HCT116 (cell line): ENCODE measurements around the gene TAL2. TPM values are rescaled to one million over a fixed set of nuclear protein-coding genes. Genes with fewer than 3 reads are reported as not detected.

Experiments used
- ATAC-seq: fragments of 200-7000 bp; cut with Tn5 transposase; 2 replicates; pipeline ENCODE4 v1.9.1; 2020; ENCODE audit warnings: mild to moderate bottlenecking, moderate library complexity
- BruUV-seq: library from RNA; stranded (reverse); fragments of 400-500 nt; replicated peaks from 2 replicates; lab custom pipeline; 2021; lab: Mats Ljungman, UMichigan
- CTCF ChIA-PET: fragments of 300-600 bp; sonication (Branson Sonifier 250); formaldehyde crosslinking; loops from one replicate; lab custom pipeline; 2021; ENCODE audit warnings: antibody characterized with exemption; lab: Charles Lee
- POLR2A ChIA-PET: fragments of 300-600, 350-600 bp; sonication (Branson Sonifier 250); formaldehyde crosslinking; loops from one replicate; lab custom pipeline; 2021; ENCODE audit warnings: antibody characterized with exemption; lab: Charles Lee
- RAD21 ChIA-PET, 2 experiments: fragments of 300-600 bp; sonication (Branson Sonifier 250); formaldehyde crosslinking; loops; one replicate each; lab custom pipeline; 2023; ENCODE audit warnings: low total read pairs in 2 of 2; ENCODE audit not compliant: uncharacterized antibody in 2 of 2, unreplicated experiment in 2 of 2, low non-redundant PET in 1 of 2; lab: Charles Lee
- DNase-seq: peaks from one replicate; pipeline ENCODE4 v3.0.0-alpha.2; 2010; ENCODE audit warnings: low read depth, low spot score
- H2AFZ ChIP-seq: fragments of 200-600 bp; shearing (Covaris generic), sonication (generic); 2 replicates; pipeline ENCODE4 v1.6.1; 2017; ENCODE audit warnings: low read depth, mixed run types, mixed read lengths, antibody characterized with exemption, low read length; ENCODE audit not compliant: poor library complexity, severe bottlenecking
- H3K27ac ChIP-seq: 2 replicates; pipeline ENCODE4 v1.5.1; 2012; ENCODE audit warnings: low read depth, low read length
- H3K27me3 ChIP-seq: fragments of 200-600 bp; sonication (generic); 2 replicates; pipeline ENCODE4 v1.6.1; 2016; ENCODE audit warnings: mixed run types, low read length, mixed read lengths; ENCODE audit not compliant: insufficient read depth
- H3K36me3 ChIP-seq, 2 experiments: fragments of 200-500 bp in 1 of 2; fragments of 200-600 bp in 1 of 2; sonication (Bioruptor generic) in 1 of 2; sonication (generic) in 1 of 2; 2 replicates each; pipeline versions ENCODE4 v1.5.1 to v1.6.1; 2014 to 2016; ENCODE audit warnings: low read length in 2 of 2, inconsistent platforms in 1 of 2, mixed read lengths in 1 of 2, mixed run types in 1 of 2; ENCODE audit not compliant: insufficient read depth in 2 of 2, control insufficient read depth in 1 of 2
- H3K4me1 ChIP-seq, 2 experiments: fragments of 200-600 bp in 1 of 2; sonication (generic) in 1 of 2; 2 replicates each; pipeline versions ENCODE4 v1.5.1 to v1.6.1; 2012 to 2017; ENCODE audit warnings: low read length in 2 of 2, inconsistent platforms in 1 of 2, mild to moderate bottlenecking in 1 of 2, mixed read lengths in 1 of 2, mixed run types in 1 of 2, moderate library complexity in 1 of 2; ENCODE audit not compliant: insufficient read depth in 2 of 2, control insufficient read depth in 1 of 2
- H3K4me2 ChIP-seq: fragments of 200-600 bp; sonication (generic); 2 replicates; pipeline ENCODE4 v1.6.1; 2017; ENCODE audit warnings: mixed run types, low read length, mixed read lengths
- H3K4me3 ChIP-seq, 2 experiments: fragments of 200-600 bp in 1 of 2; sonication (generic) in 1 of 2; replicated peaks in 1 of 2; 2 replicates each; pipeline ENCODE4 v1.5.1; 2011 to 2016; ENCODE audit warnings: low read length in 2 of 2, control low read depth in 1 of 2, low read depth in 1 of 2, mild to moderate bottlenecking in 1 of 2, mixed read lengths in 1 of 2, mixed run types in 1 of 2
- H3K79me2 ChIP-seq: fragments of 200-600 bp; sonication (generic); 2 replicates; pipeline ENCODE4 v1.6.1; 2017; ENCODE audit warnings: mild to moderate bottlenecking, mixed run types, low read length, moderate library complexity, mixed read lengths; ENCODE audit not compliant: insufficient read depth
- H3K9ac ChIP-seq: fragments of 200-600 bp; sonication (generic); 2 replicates; pipeline ENCODE4 v1.6.1; 2016; ENCODE audit warnings: low read length, mixed read lengths
- H3K9me2 ChIP-seq: fragments of 200-600 bp; sonication (generic), shearing (Covaris generic); 2 replicates; pipeline ENCODE4 v1.6.1; 2017; ENCODE audit warnings: mixed run types, mild to moderate bottlenecking, moderate library complexity; ENCODE audit not compliant: insufficient read depth
- H3K9me3 ChIP-seq, 2 experiments: fragments of 200-500 bp in 1 of 2; fragments of 200-600 bp in 1 of 2; sonication (Bioruptor generic) in 1 of 2; sonication (generic) in 1 of 2; 2 replicates each; pipeline ENCODE4 v1.6.1; 2014 to 2017; ENCODE audit warnings: low read length in 2 of 2, mixed read lengths in 2 of 2, inconsistent platforms in 1 of 2, low read depth in 1 of 2, mild to moderate bottlenecking in 1 of 2, mixed run types in 1 of 2, moderate library complexity in 1 of 2; ENCODE audit not compliant: control insufficient read depth in 1 of 2, insufficient read depth in 1 of 2
- H4K20me1 ChIP-seq: fragments of 200-600 bp; sonication (generic), shearing (Covaris generic); 2 replicates; pipeline ENCODE4 v1.6.1; 2017; ENCODE audit warnings: mixed run types, mild to moderate bottlenecking, moderate library complexity; ENCODE audit not compliant: insufficient read depth
- CBX3 ChIP-seq: IDR thresholded peaks from 2 replicates; pipeline ENCODE4 v1.6.1; 2012; ENCODE audit warnings: low read depth
- EZH2 ChIP-seq: fragments of 200-600 bp; sonication (generic); IDR thresholded peaks from 2 replicates; pipeline ENCODE4 v1.6.1; 2017; ENCODE audit warnings: antibody characterized with exemption, mixed run types
- FOSL1 ChIP-seq: IDR thresholded peaks from 2 replicates; pipeline ENCODE4 v1.6.1; 2012; ENCODE audit warnings: low read depth
- JUND ChIP-seq: IDR thresholded peaks from 2 replicates; pipeline ENCODE4 v1.6.1; 2012
- POLR2A ChIP-seq: IDR thresholded peaks from 2 replicates; pipeline ENCODE4 v1.7.0; 2011; ENCODE audit warnings: borderline replicate concordance; ENCODE audit not compliant: insufficient read depth, insufficient read length; ENCODE audit errors: extremely low read depth
- SIN3A ChIP-seq: IDR thresholded peaks from 2 replicates; pipeline ENCODE4 v1.6.1; 2012; ENCODE audit warnings: low read depth
- SP1 ChIP-seq: IDR thresholded peaks from 2 replicates; pipeline ENCODE4 v1.6.1; 2012; ENCODE audit warnings: low read depth
- SRF ChIP-seq: IDR thresholded peaks from 2 replicates; pipeline ENCODE4 v1.6.1; 2012; ENCODE audit warnings: low read depth
- YY1 ChIP-seq: IDR thresholded peaks from 2 replicates; pipeline ENCODE4 v1.6.1; 2011; ENCODE audit warnings: low read length, low read depth, moderate library complexity, mild to moderate bottlenecking; ENCODE audit not compliant: insufficient replicate concordance; ENCODE audit errors: extremely low read depth
- ZFX ChIP-seq: fragments of 450-650 bp; IDR thresholded peaks from 2 replicates; pipeline ENCODE4 v1.6.1; 2017
- ZNF274 ChIP-seq: fragments of 200-500 bp; sonication (Bioruptor generic); IDR thresholded peaks from 2 replicates; pipeline ENCODE4 v1.6.1; 2014; ENCODE audit warnings: mild to moderate bottlenecking, low read depth, low read length, inconsistent platforms
- intact Hi-C: fragments of 100-400 bp; cut with micrococcal nuclease; formaldehyde crosslinking; loops from 2 replicates; pipeline ENCODE4 v1.10.0; 2022
- total RNA-seq: library from RNA; stranded (reverse); gene quantifications from one replicate; pipeline ENCODE4 v1.2.1, GENCODE V29; 2021; ENCODE audit not compliant: unreplicated experiment
- TF ChIP-seq, protein P1 (sequence below): IDR thresholded peaks from 2 replicates; pipeline ENCODE4 v1.6.1; 2012; ENCODE audit warnings: low read depth
- TF ChIP-seq, protein P2 (sequence below): IDR thresholded peaks from 2 replicates; pipeline ENCODE4 v1.6.1; 2011; ENCODE audit warnings: mild to moderate bottlenecking, low read length, moderate library complexity; ENCODE audit not compliant: insufficient replicate concordance; ENCODE audit errors: extremely low read depth
- TF ChIP-seq, protein P3 (sequence below): IDR thresholded peaks from 2 replicates; pipeline ENCODE4 v1.6.1; 2012
- TF ChIP-seq, protein P4 (sequence below): IDR thresholded peaks from 2 replicates; pipeline ENCODE4 v1.6.1; 2012
- TF ChIP-seq, protein P5 (sequence below), 3 experiments: fragments of 200-600 bp in 1 of 3; sonication (generic) in 1 of 3; IDR thresholded peaks in 2 of 3; conservative IDR thresholded peaks in 1 of 3; 2 replicates each; pipeline ENCODE4 v1.5.1; 2012 to 2017; ENCODE audit warnings: low read depth in 2 of 3, low read length in 2 of 3, antibody characterized with exemption in 1 of 3, borderline replicate concordance in 1 of 3, control low read depth in 1 of 3, mild to moderate bottlenecking in 1 of 3, mixed read lengths in 1 of 3, mixed run types in 1 of 3, moderate library complexity in 1 of 3; ENCODE audit not compliant: insufficient read depth in 1 of 3

Gene TAL2
- total RNA-seq, 1 experiment from 2014 or later, result not detected

DNA sequence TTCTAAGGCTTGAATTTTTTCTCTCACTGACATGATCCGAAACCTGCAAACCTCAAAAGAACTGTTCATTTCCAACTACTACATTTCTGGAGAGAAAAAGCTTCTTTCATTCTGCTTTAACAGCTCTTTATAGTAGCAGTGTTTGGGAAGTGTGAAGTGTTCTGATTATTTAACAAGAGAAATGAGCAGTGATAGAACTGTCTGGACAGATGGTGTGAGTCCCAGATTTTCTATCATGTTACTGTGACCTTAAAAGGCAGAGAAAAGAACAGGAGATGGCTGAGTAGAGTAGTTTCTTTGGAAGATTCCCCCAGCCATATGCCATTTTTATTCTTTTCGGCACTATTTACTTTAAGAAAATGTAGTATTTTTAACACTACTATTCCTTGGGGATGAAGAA, 41.3 kb upstream of the TAL2 start:
- no peak overlapping the region for H3K4me2 ChIP-seq
- no peaks in the 10 kb centered on the region for H3K27me3 ChIP-seq
- ChIA-PET CTCF (no interaction called here), POLR2A (no interaction called here), RAD21 (no interaction called here)
- TF ChIP-seq, protein P1, sequence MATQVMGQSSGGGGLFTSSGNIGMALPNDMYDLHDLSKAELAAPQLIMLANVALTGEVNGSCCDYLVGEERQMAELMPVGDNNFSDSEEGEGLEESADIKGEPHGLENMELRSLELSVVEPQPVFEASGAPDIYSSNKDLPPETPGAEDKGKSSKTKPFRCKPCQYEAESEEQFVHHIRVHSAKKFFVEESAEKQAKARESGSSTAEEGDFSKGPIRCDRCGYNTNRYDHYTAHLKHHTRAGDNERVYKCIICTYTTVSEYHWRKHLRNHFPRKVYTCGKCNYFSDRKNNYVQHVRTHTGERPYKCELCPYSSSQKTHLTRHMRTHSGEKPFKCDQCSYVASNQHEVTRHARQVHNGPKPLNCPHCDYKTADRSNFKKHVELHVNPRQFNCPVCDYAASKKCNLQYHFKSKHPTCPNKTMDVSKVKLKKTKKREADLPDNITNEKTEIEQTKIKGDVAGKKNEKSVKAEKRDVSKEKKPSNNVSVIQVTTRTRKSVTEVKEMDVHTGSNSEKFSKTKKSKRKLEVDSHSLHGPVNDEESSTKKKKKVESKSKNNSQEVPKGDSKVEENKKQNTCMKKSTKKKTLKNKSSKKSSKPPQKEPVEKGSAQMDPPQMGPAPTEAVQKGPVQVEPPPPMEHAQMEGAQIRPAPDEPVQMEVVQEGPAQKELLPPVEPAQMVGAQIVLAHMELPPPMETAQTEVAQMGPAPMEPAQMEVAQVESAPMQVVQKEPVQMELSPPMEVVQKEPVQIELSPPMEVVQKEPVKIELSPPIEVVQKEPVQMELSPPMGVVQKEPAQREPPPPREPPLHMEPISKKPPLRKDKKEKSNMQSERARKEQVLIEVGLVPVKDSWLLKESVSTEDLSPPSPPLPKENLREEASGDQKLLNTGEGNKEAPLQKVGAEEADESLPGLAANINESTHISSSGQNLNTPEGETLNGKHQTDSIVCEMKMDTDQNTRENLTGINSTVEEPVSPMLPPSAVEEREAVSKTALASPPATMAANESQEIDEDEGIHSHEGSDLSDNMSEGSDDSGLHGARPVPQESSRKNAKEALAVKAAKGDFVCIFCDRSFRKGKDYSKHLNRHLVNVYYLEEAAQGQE, result no peak
- TF ChIP-seq ZNF274 (no peak), JUND (no peak), CBX3 (no peak), SRF (no peak), SP1 (no peak), POLR2A (no peak), SIN3A (no peak), YY1 (no peak), ZFX (no peak), EZH2 (no peak), FOSL1 (no peak)
- TF ChIP-seq, protein P2, sequence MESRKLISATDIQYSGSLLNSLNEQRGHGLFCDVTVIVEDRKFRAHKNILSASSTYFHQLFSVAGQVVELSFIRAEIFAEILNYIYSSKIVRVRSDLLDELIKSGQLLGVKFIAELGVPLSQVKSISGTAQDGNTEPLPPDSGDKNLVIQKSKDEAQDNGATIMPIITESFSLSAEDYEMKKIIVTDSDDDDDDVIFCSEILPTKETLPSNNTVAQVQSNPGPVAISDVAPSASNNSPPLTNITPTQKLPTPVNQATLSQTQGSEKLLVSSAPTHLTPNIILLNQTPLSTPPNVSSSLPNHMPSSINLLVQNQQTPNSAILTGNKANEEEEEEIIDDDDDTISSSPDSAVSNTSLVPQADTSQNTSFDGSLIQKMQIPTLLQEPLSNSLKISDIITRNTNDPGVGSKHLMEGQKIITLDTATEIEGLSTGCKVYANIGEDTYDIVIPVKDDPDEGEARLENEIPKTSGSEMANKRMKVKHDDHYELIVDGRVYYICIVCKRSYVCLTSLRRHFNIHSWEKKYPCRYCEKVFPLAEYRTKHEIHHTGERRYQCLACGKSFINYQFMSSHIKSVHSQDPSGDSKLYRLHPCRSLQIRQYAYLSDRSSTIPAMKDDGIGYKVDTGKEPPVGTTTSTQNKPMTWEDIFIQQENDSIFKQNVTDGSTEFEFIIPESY, result no peak
- TF ChIP-seq, protein P3, sequence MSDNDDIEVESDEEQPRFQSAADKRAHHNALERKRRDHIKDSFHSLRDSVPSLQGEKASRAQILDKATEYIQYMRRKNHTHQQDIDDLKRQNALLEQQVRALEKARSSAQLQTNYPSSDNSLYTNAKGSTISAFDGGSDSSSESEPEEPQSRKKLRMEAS, result no peak
- TF ChIP-seq, protein P4, sequence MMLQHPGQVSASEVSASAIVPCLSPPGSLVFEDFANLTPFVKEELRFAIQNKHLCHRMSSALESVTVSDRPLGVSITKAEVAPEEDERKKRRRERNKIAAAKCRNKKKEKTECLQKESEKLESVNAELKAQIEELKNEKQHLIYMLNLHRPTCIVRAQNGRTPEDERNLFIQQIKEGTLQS, result no peak
- TF ChIP-seq, protein P5, sequence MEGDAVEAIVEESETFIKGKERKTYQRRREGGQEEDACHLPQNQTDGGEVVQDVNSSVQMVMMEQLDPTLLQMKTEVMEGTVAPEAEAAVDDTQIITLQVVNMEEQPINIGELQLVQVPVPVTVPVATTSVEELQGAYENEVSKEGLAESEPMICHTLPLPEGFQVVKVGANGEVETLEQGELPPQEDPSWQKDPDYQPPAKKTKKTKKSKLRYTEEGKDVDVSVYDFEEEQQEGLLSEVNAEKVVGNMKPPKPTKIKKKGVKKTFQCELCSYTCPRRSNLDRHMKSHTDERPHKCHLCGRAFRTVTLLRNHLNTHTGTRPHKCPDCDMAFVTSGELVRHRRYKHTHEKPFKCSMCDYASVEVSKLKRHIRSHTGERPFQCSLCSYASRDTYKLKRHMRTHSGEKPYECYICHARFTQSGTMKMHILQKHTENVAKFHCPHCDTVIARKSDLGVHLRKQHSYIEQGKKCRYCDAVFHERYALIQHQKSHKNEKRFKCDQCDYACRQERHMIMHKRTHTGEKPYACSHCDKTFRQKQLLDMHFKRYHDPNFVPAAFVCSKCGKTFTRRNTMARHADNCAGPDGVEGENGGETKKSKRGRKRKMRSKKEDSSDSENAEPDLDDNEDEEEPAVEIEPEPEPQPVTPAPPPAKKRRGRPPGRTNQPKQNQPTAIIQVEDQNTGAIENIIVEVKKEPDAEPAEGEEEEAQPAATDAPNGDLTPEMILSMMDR (IDR thresholded peaks at IDR 0.05 in 2 of 3, conservative IDR thresholded peaks at IDR 0.05 in 1 of 3; ENCODE audit: borderline replicate concordance in 1 of 3, insufficient read depth in 1 of 3, low read depth in 2 of 3, low read length in 2 of 3), result no peak
- intact Hi-C loops, result no loop called here
- no peak overlapping the region for H2AFZ ChIP-seq
- H3K9me3 ChIP-seq, result no peaks in the 10 kb centered on the region
- no peaks in the 10 kb centered on the region for H3K79me2 ChIP-seq
- H3K9me2 ChIP-seq, result no peaks in the 10 kb centered on the region
- H3K4me1 ChIP-seq, result no peaks in the 10 kb centered on the region
- DNase-seq (no peak), ATAC-seq (no peak)
- no peak overlapping the region for H3K4me3 ChIP-seq
- H3K27ac ChIP-seq, result no peak overlapping the region
- BruUV-seq, result no TSS peak
- no peak overlapping the region for H3K9ac ChIP-seq
- no peaks in the 10 kb centered on the region for H3K36me3 ChIP-seq
- no peaks in the 10 kb centered on the region for H4K20me1 ChIP-seq
